GOT3 (cell line): ENCODE results near the gene PRKAA1.
"Not testable (repeated sequence)": the region's sequence is repeated elsewhere in the genome, so short reads cannot be mapped to it uniquely, and the experiment has no call there.

ENCODE experiments used
- DNase-seq: peaks from one replicate; lab custom pipeline; 2025; ENCODE audit warnings: mixed read lengths; lab: John Stamatoyannopoulos, UW

The PRKAA1 gene

DNA sequence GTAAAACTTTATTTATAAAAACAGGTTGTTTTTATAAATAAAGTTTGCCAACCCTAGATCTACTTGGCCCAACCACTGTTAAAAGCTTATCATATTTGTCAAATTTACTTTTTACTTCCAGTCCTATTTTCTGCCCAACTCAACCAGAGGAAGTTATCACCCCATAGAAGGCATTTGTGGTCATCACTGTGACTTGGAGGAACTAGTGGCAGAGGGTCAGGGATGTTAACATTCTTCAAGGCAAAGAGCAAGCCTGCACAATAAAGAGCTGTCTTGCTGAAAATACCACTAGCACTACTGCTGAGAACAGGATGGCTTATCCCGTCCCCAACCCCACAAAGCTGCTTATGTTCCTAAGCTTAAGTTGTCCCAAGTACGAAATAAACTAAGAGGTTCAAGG is 64.7 kb downstream of the PRKAA1 start:
- DNase-seq = no peak

DNA sequence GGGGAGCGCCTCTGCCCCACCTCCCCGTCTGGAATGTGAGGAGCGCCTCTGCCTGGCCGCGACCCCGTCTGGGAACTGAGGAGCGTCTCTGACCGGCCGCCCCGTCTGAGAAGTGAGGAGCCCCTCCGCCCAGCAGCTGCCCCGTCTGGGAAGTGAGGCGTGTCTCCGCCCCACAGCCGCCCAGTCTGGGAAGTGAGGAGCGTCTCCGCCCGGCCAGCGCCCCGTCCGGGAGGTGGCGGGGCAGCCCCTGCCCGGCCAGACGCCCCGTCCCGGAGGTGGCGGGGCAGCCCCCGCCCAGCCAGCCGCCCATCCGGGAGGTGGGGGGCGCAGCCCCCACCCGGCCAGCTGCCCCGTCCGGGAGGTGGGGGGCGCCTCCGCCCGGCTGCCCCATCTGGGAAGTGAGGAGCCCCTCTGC is 75.7 kb downstream of the PRKAA1 start:
- DNase-seq = not testable (repeated sequence)

DNA sequence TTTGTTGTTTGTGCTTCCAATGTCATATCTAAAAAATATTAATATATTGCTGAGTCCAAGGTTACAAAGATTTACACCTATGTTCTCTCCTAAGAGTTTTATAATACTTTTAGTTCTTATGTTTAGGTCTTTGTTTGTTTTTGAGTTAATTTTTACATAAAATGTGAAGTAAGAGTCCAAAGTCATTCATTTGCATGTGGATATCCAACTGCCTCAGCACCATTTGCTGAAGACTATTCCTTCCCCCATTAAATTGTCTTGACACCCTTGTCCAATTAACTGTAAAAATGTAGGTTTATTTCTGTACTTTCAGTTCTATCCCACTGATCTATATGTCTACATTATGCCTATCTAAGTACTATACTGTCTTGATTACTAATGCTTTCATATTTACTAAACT is 78.1 kb downstream of the PRKAA1 start:
- no peak for DNase-seq

DNA sequence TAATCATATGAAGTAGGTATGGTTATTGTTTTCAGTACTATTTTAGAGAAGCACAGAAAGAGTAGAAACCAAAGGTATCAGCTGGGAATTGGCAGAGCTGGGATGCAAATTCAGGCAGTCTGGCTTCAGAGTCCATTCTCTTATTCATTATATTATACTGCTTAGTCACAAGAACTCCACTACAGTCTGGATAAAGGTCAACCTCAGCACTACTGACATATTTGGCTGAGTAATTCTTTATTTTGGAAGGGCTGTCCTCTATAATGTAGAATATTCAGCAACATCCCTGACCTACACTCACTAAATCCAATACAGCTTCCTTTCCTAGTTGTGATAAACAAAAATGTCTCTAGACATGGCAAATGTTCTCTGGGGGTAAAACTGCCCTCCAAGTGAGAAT is 80.9 kb downstream of the PRKAA1 start:
- DNase-seq = no peak

DNA sequence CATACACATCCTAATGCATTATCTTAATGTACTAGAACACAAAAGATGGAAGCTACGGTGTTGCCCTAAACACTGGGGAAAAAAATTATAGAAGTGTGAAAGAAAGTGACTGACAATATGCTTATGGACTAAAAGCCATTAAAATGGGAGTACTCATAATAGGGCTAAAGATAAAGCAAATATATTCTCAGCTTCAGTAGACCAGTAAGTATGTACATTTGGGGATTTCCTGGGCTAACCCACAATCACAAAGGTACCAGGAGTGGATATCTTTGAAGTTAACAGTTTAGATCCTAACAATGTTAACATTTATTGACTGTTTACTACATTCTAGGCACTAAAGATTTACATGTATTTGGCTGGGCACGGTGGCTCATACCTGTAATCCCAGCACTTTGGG is 81.6 kb downstream of the PRKAA1 start:
- DNase-seq = no peak

DNA sequence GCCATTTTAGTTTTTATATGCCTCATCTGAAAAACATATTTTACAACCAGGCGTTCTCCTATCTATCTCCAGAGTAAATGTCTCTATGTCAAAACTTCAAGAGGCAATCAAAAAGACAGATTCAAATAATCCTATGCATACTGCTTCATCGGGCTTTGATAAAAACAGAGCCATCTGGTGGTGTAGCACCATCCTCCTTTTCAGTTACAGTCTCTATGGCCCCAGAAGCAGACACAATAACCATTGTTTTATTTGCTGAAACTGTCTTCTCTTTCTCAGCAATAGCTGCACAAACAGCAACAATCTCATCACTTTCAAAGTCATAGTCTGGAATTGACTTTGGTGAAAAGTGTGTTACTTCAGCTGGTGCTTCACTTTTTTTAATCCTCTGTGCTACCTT is 82.2 kb downstream of the PRKAA1 start:
- DNase-seq = no peak

DNA sequence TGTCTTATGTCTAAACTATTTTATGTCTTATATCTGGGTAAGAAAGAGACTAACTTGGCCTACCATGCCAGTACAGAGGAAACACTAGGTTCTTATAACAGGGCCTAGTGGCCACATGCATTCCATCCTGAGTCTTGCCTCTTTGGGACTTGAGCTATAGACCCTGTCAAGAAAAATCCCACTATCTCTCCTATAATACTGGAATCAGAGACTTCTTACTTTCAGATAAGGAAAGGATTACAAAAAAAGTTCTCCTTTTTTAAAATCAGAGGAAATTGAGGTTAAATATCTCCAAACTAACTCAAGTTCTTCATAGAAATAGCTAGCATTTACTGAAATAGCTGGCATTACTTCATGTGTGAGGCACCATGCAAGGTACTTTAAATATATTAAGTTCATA is 84.2 kb downstream of the PRKAA1 start:
- no peak for DNase-seq

DNA sequence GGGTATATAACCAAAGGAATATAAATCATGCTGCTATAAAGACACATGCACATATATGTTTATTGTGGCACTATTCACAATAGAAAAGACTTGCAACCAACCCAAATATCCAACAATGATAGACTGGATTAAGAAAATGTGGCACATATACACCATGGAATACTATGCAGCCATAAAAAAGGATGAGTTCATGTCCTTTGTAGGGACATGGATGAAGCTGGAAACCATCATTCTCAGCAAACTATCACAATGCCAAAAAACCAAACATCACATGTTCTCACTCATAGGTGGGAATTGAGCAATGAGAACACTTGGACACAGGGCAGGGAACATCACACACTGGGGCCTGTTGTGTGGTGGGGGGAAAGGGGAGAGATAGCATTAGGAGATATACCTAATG is 87.6 kb downstream of the PRKAA1 start:
- DNase-seq = not testable (repeated sequence)
